ENCODE results near the gene AGTPBP1.
"Not testable (repeated sequence)": the region's sequence is repeated elsewhere in the genome, so short reads cannot be mapped to it uniquely, and the experiment has no call there.

The AGTPBP1 gene

GRCh38 chr9:85639675-85640186 lies 102.0 kb downstream of the AGTPBP1 start:
- no peak for DNase-seq (ENCODE audit: low spot score)

- no peak for DNase-seq (ENCODE audit: low spot score)
Measured at GRCh38 chr9:85631809-85632208, 109.9 kb downstream of the AGTPBP1 start.

GRCh38 chr9:85630676-85631075 lies 111.1 kb downstream of the AGTPBP1 start:
- DNase-seq (ENCODE audit: low spot score) = no peak

GRCh38 chr9:85617141-85617670 lies 124.5 kb downstream of the AGTPBP1 start:
- DNase-seq (ENCODE audit: low spot score) = no peak

- DNase-seq (ENCODE audit: low spot score) = no peak
Measured at GRCh38 chr9:85615792-85616191, 126.0 kb downstream of the AGTPBP1 start.

GRCh38 chr9:85610074-85610860 lies 131.5 kb downstream of the AGTPBP1 start:
- DNase-seq (ENCODE audit: low spot score) = no peak

GRCh38 chr9:85605905-85606304 lies 135.8 kb downstream of the AGTPBP1 start:
- DNase-seq (ENCODE audit: low spot score) = no peak

- DNase-seq (ENCODE audit: low spot score) = no peak
Measured at GRCh38 chr9:85603936-85604335, 137.8 kb downstream of the AGTPBP1 start.

GRCh38 chr9:85602742-85603141 lies 139.0 kb downstream of the AGTPBP1 start:
- no peak for DNase-seq (ENCODE audit: low spot score)

GRCh38 chr9:85600675-85601263 lies 141.0 kb downstream of the AGTPBP1 start:
- DNase-seq (ENCODE audit: low spot score) = no peak

GRCh38 chr9:85599540-85600105 lies 142.1 kb downstream of the AGTPBP1 start:
- DNase-seq (ENCODE audit: low spot score) = no peak

- no peak for DNase-seq (ENCODE audit: low spot score)
Measured at GRCh38 chr9:85594316-85594715, 147.4 kb downstream of the AGTPBP1 start.

- no peak for DNase-seq (ENCODE audit: low spot score)
Measured at GRCh38 chr9:85586684-85587083, 155.1 kb downstream of the AGTPBP1 start.

- DNase-seq (ENCODE audit: low spot score) = no peak
Measured at GRCh38 chr9:85577353-85577952, 164.3 kb downstream of the AGTPBP1 start.

GRCh38 chr9:85575868-85576267 lies 165.9 kb downstream of the AGTPBP1 start:
- DNase-seq (ENCODE audit: low spot score) = no peak

GRCh38 chr9:85573546-85573945 lies 168.2 kb downstream of the AGTPBP1 start:
- DNase-seq (ENCODE audit: low spot score) = not testable (repeated sequence)

- not testable (repeated sequence) for DNase-seq (ENCODE audit: low spot score)
Measured at GRCh38 chr9:85572917-85573316, 168.8 kb downstream of the AGTPBP1 start.

- no peak for DNase-seq (ENCODE audit: low spot score)
Measured at GRCh38 chr9:85569988-85570387, 171.8 kb downstream of the AGTPBP1 start.

GRCh38 chr9:85559526-85559925 lies 182.2 kb downstream of the AGTPBP1 start:
- no peak for DNase-seq (ENCODE audit: low spot score)

GRCh38 chr9:85554349-85554748 lies 187.4 kb downstream of the AGTPBP1 start:
- no peak for DNase-seq (ENCODE audit: low spot score)

- DNase-seq (ENCODE audit: low spot score) = no peak
Measured at GRCh38 chr9:85553475-85553874, 188.3 kb downstream of the AGTPBP1 start.

GRCh38 chr9:85547599-85547998 lies 194.2 kb downstream of the AGTPBP1 start:
- DNase-seq (ENCODE audit: low spot score) = no peak
